HepG2 (cell line): ENCODE results near the gene SLC2A8. TPM values are rescaled to one million over a fixed set of nuclear protein-coding genes. Genes with fewer than 3 reads are reported as not detected.

Experiments
- ATAC-seq: fragments of 200-7000 bp; cut with Tn5 transposase; 3 replicates; pipeline ENCODE4 v1.9.1; 2020; ENCODE audit warnings: mild to moderate bottlenecking, moderate library complexity
- BruUV-seq: library from RNA; stranded (reverse); fragments of 400-500 nt; replicated peaks from 2 replicates; lab custom pipeline; 2021; lab: Mats Ljungman, UMichigan
- CTCF ChIA-PET: fragments of 300-600 bp; formaldehyde crosslinking; extraction: SDS; loops from one replicate; lab custom pipeline; 2021; ENCODE audit warnings: low total read pairs, inconsistent platforms, low intra/inter-chr PET ratio; lab: Yijun Ruan, JAX
- POLR2A ChIA-PET: fragments of 350-600 bp; sonication (Branson Sonifier 250); formaldehyde crosslinking; loops from one replicate; lab custom pipeline; 2020; ENCODE audit warnings: antibody characterized with exemption, inconsistent platforms; lab: Yijun Ruan, JAX
- DNase-seq: peaks from one replicate; pipeline ENCODE4 v3.0.0-alpha.2; 2015; ENCODE audit warnings: low spot score
- FAIRE-seq: peaks from 3 replicates; lab custom pipeline; 2011; peaks lifted over from hg19 to GRCh38; lab: Jason Lieb, UNC
- H2AFZ ChIP-seq: one replicate; pipeline ENCODE4 v1.6.1; 2011; ENCODE audit warnings: low read length, inconsistent platforms
- H3K27ac ChIP-seq: fragments of 300-600 bp; 3 replicates; pipeline ENCODE4 v1.8.0; 2011; ENCODE audit warnings: mixed run types, mild to moderate bottlenecking, mixed read lengths, low read length, inconsistent platforms; ENCODE audit not compliant: insufficient read depth; ENCODE audit errors: extremely low read length
- H3K27me3 ChIP-seq, 2 experiments: fragments of 200-600 bp in 1 of 2; 2 replicates in 1 of 2; 3 replicates in 1 of 2; pipeline versions ENCODE4 v1.6.0 to v1.8.0; 2011; ENCODE audit warnings: low read length in 2 of 2, mild to moderate bottlenecking in 2 of 2, moderate library complexity in 2 of 2, inconsistent platforms in 1 of 2; ENCODE audit not compliant: insufficient read depth in 2 of 2, control insufficient read depth in 1 of 2
- H3K36me3 ChIP-seq, 2 experiments: fragments of 200-600 bp in 1 of 2; replicated peaks in 1 of 2; 2 replicates in 1 of 2; 3 replicates in 1 of 2; pipeline versions ENCODE4 v1.5.1 to v1.8.0; 2011; ENCODE audit warnings: low read length in 2 of 2, inconsistent platforms in 1 of 2; ENCODE audit not compliant: insufficient read depth in 2 of 2, control insufficient read depth in 1 of 2
- H3K4me1 ChIP-seq: 2 replicates; pipeline ENCODE4 v1.5.1; 2012; ENCODE audit warnings: low read length, inconsistent platforms; ENCODE audit not compliant: insufficient read depth
- H3K4me2 ChIP-seq: 2 replicates; pipeline ENCODE4 v1.6.0; 2011; ENCODE audit warnings: low read depth, low read length, inconsistent platforms
- H3K4me3 ChIP-seq, 3 experiments: fragments of 200-600 bp in 1 of 3; sonication (generic), shearing (Covaris generic) in 1 of 3; replicated peaks in 1 of 3; 2 replicates each; pipeline ENCODE4 v1.5.1; 2011 to 2016; ENCODE audit warnings: low read length in 3 of 3, inconsistent platforms in 2 of 3, low read depth in 2 of 3, mild to moderate bottlenecking in 2 of 3, control low read depth in 1 of 3, mixed read lengths in 1 of 3; ENCODE audit not compliant: insufficient read depth in 1 of 3
- H3K79me2 ChIP-seq: one replicate; pipeline ENCODE4 v1.6.1; 2011; ENCODE audit warnings: low read length, inconsistent platforms; ENCODE audit not compliant: insufficient read depth
- H3K9ac ChIP-seq: 2 replicates; pipeline ENCODE4 v1.6.0; 2011; ENCODE audit warnings: mild to moderate bottlenecking, low read depth, low read length, inconsistent platforms; ENCODE audit not compliant: insufficient read depth
- H3K9me3 ChIP-seq: 2 replicates; pipeline ENCODE4 v1.5.1; 2012; ENCODE audit warnings: mild to moderate bottlenecking, low read length
- H4K20me1 ChIP-seq: 2 replicates; pipeline ENCODE4 v1.6.0; 2011; ENCODE audit warnings: inconsistent platforms, mild to moderate bottlenecking, low read length, moderate library complexity; ENCODE audit not compliant: insufficient read depth
- EEA1 ChIP-seq: sonication (generic); formaldehyde crosslinking; IDR thresholded peaks from 2 replicates; pipeline ENCODE4 v1.5.1; 2020; ENCODE audit warnings: mild to moderate bottlenecking, missing genetic modification reagents, borderline replicate concordance
- HNRNPLL ChIP-seq: fragments of 200-400 bp; formaldehyde crosslinking; IDR thresholded peaks from 2 replicates; pipeline ENCODE4 v1.6.1; 2017; ENCODE audit warnings: mild to moderate bottlenecking, low read depth, low read length; ENCODE audit not compliant: poor library complexity, severe bottlenecking
- LBX2 ChIP-seq: sonication (generic); formaldehyde crosslinking; IDR thresholded peaks from 2 replicates; pipeline ENCODE4 v1.5.0; 2020; ENCODE audit warnings: missing genetic modification reagents, mild to moderate bottlenecking, borderline replicate concordance
- LRRFIP1 ChIP-seq: sonication (generic); formaldehyde crosslinking; conservative IDR thresholded peaks from 2 replicates; pipeline ENCODE4 v1.4.0; 2020; ENCODE audit warnings: missing genetic modification reagents
- PAF1 ChIP-seq: IDR thresholded peaks from 2 replicates; pipeline ENCODE4 v1.6.1; 2016; ENCODE audit warnings: missing genetic modification reagents, missing compliant biosample characterization
- POLR2A ChIP-seq, 2 experiments: IDR thresholded peaks; 2 replicates each; pipeline ENCODE4 v1.6.1; 2011; ENCODE audit warnings: low read depth in 2 of 2, low read length in 2 of 2, mild to moderate bottlenecking in 1 of 2, moderate library complexity in 1 of 2; ENCODE audit not compliant: insufficient read depth in 1 of 2
- POLR2AphosphoS5 ChIP-seq: IDR thresholded peaks from 2 replicates; pipeline ENCODE4 v1.6.1; 2012; ENCODE audit warnings: low read depth, low read length
- POLR2G ChIP-seq: fragments of 200-400 bp; formaldehyde crosslinking; IDR thresholded peaks from 2 replicates; pipeline ENCODE4 v1.6.1; 2018; ENCODE audit warnings: mild to moderate bottlenecking, low read depth, low read length, moderate library complexity
- RBFOX2 ChIP-seq: fragments of 200-400 bp; formaldehyde crosslinking; IDR thresholded peaks from 2 replicates; pipeline ENCODE4 v1.6.1; 2017; ENCODE audit warnings: low read depth, mild to moderate bottlenecking, low read length
- RBM22 ChIP-seq: fragments of 200-400 bp; formaldehyde crosslinking; optimal IDR thresholded peaks from 2 replicates; pipeline ENCODE3; 2017; ENCODE audit warnings: mild to moderate bottlenecking, low read length, moderate library complexity
- RBM39 ChIP-seq: fragments of 200-400 bp; formaldehyde crosslinking; IDR thresholded peaks from one replicate; pipeline ENCODE4 v1.6.1; 2018; ENCODE audit warnings: antibody characterized with exemption, mild to moderate bottlenecking, low read depth, low read length; ENCODE audit not compliant: poor library complexity, severe bottlenecking
- RFX3 ChIP-seq: IDR thresholded peaks from 2 replicates; pipeline ENCODE4 v1.6.1; 2016; ENCODE audit warnings: missing biosample characterization, missing genetic modification reagents
- ZBTB14 ChIP-seq: sonication (generic); formaldehyde crosslinking; IDR thresholded peaks from 2 replicates; pipeline ENCODE4 v1.4.0; 2020; ENCODE audit warnings: missing genetic modification reagents
- ZC3H13 ChIP-seq: sonication (generic); formaldehyde crosslinking; IDR thresholded peaks from 2 replicates; pipeline ENCODE4 v1.8.1; 2023; ENCODE audit warnings: mild to moderate bottlenecking, missing genetic modification reagents, moderate library complexity
- ZNF207 ChIP-seq: fragments of 450-650 bp; IDR thresholded peaks from 2 replicates; pipeline ENCODE4 v1.6.1; 2016; ENCODE audit warnings: antibody characterized with exemption, borderline replicate concordance
- ZNF740 ChIP-seq: sonication (generic); formaldehyde crosslinking; IDR thresholded peaks from 2 replicates; pipeline ENCODE4 v1.4.0; 2020; ENCODE audit warnings: missing genetic modification reagents
- WGBS: methylation state at CpG from one replicate; pipeline ENCODE4 v1.1.6; 2017; ENCODE audit warnings: low lambda C conversion rate; 5-methylcytosine and 5-hydroxymethylcytosine counted together
- in situ Hi-C: cut with HindIII; loops from 2 replicates; pipeline ENCODE4 v1.10.0; 2017; ENCODE audit warnings: low pct_unique_long_range_greater_than_20kb; ENCODE audit not compliant: extremely low pct_ligation_motif_present
- intact Hi-C: fragments of 100-400 bp; cut with micrococcal nuclease; formaldehyde crosslinking; loops from one replicate; pipeline ENCODE4 v1.10.0; 2022; ENCODE audit not compliant: unreplicated experiment
- polyA plus RNA-seq, 8 experiments: library from polyadenylated mRNA; depleted of rRNA in 3 of 8; stranded (reverse) in 7 of 8; unstranded in 1 of 8; fragments of >200 nt; fragmentation: Illumina TruSeq in 4 of 8; extraction: Trizol in 4 of 8; gene quantifications; 2 replicates each; pipeline versions ENCODE4 v1.2.1 to v1.2.3, GENCODE V29; 2011 to 2016; ENCODE audit warnings: low read depth in 4 of 8, missing spikeins in 1 of 8, mixed read lengths in 1 of 8; ENCODE audit not compliant: insufficient read depth in 1 of 8
- total RNA-seq, 5 experiments: library from RNA; depleted of rRNA; stranded (reverse); fragments of >200 nt; fragmentation: Illumina TruSeq; extraction: Trizol; gene quantifications; 2 replicates each; pipeline ENCODE4 v1.2.3, GENCODE V29; 2016; ENCODE audit warnings: low read depth in 1 of 5
- TF ChIP-seq, protein P1 (sequence below): sonication (generic); formaldehyde crosslinking; IDR thresholded peaks from 2 replicates; pipeline ENCODE4 v1.5.1; 2020; ENCODE audit warnings: mild to moderate bottlenecking, missing genetic modification reagents, moderate library complexity

SLC2A8 gene
- total and polyA plus RNA-seq, 2 of the 13 experiments (the other 11 are each of a cell fraction or from before 2014, with no cell fraction given) = 22.6 to 48.6 TPM

DNA sequence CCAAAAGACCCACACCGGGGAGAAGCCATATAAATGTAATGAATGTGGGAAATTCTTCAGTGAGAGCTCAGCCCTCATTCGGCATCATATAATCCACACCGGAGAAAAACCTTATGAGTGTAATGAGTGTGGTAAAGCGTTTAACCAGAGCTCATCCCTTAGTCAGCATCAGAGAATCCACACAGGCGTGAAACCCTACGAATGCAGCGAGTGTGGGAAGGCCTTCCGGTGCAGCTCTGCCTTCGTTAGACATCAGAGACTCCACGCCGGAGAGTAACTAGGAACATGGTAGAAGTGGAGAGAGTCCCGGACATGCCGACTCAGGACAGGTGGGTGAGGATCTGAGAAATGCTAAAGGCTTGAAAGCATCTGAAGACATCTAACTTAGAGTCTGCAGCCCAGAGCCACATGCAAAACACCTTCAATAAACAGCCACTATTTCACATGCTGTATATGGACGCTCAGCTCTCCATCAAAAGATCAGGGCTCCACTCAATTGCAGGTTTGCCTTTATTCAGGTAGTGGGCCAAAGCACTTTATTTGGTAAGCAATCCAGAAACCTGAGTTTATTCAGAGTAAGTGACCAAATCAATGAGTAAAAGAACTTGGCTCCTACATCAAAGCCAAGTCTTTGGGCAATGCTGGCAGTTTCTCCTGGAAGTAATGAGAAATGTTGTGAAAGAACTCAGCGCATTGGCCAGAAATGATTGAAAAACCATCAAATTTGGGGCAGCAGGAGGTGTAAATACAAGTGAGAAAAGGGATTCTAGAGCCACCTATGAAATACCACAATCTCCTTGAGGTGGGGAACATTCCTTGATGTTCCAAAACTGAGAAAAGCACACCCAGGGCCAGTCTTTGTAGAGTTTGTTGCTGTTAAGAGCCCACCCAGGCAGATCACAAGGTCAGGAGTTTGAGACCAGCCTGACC is 48.2 kb downstream of the SLC2A8 start:
- H3K36me3 ChIP-seq = peaks cover 16 to 81% of the 10 kb centered on the region in 2 experiments
- H3K9me3 ChIP-seq = no peaks in the 10 kb centered on the region
- TF ChIP-seq HNRNPLL = no peak
- TF ChIP-seq LBX2 = no peak
- no peak for TF ChIP-seq EEA1 (CRISPR knock-in tag)
- TF ChIP-seq ZC3H13 (CRISPR knock-in tag) = no peak
- no peak for TF ChIP-seq LRRFIP1 (CRISPR knock-in tag)
- TF ChIP-seq POLR2A (IDR thresholded peaks at IDR 0.05; ENCODE audit: insufficient read depth in 1 of 2, low read depth in 2 of 2, low read length in 2 of 2) = peak in 1 of 2 experiments; percentile 21; a peak in 1 of 4 replicates
- TF ChIP-seq RBM22 = peak; percentile 96
- peak; percentile 55; the same call in 1 of the 2 replicates for TF ChIP-seq RBFOX2
- TF ChIP-seq ZNF740 (CRISPR knock-in tag) = no peak
- TF ChIP-seq POLR2G = peak; percentile 48
- TF ChIP-seq, protein P1, sequence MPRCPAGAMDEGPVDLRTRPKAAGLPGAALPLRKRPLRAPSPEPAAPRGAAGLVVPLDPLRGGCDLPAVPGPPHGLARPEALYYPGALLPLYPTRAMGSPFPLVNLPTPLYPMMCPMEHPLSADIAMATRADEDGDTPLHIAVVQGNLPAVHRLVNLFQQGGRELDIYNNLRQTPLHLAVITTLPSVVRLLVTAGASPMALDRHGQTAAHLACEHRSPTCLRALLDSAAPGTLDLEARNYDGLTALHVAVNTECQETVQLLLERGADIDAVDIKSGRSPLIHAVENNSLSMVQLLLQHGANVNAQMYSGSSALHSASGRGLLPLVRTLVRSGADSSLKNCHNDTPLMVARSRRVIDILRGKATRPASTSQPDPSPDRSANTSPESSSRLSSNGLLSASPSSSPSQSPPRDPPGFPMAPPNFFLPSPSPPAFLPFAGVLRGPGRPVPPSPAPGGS (CRISPR knock-in tag) = no peak
- TF ChIP-seq ZNF207 = no peak
- peak; percentile 2; the same call in 1 of the 2 replicates for TF ChIP-seq PAF1
- TF ChIP-seq RFX3 = no peak
- no peak for TF ChIP-seq ZBTB14
- TF ChIP-seq POLR2AphosphoS5 = peak; percentile 20; the same call in 1 of the 2 replicates
- no peak for TF ChIP-seq RBM39

More for the DNA sequence above, 48.2 kb downstream of the SLC2A8 start:
- no peak overlapping the region for H3K9ac ChIP-seq
- peaks cover 22% of the 10 kb centered on the region for H3K4me1 ChIP-seq
- 98% methylated on average over 15 of the region's 15 CpGs for WGBS
- peaks cover 23% of the 10 kb centered on the region for H3K79me2 ChIP-seq
- H3K4me2 ChIP-seq = no peak overlapping the region
- TSS peak; percentile 41 for BruUV-seq
- H2AFZ ChIP-seq = no peak overlapping the region
- DNase-seq (no peak), FAIRE-seq (no peak), ATAC-seq (peak; percentile 5; the same call in 2 of the 3 replicates)
- intact Hi-C loops (no loop called here), in situ Hi-C loops (no loop called here)
- ChIA-PET CTCF (no interaction called here), POLR2A (interaction anchor here (0.6 to 2.3 kb wide), 2 partner anchors 21 to 22 kb away, joined by 3 to 10 read pairs; partner anchors contain the start of gene ZNF79)
- H3K27ac ChIP-seq = no peak overlapping the region
- no peaks in the 10 kb centered on the region; a peak in 1 of 5 replicates for H3K27me3 ChIP-seq
- peaks cover 37% of the 10 kb centered on the region for H4K20me1 ChIP-seq
- H3K4me3 ChIP-seq = no peak overlapping the region
